ENCODE data around the gene SHISA4.

The SHISA4 gene

DNA sequence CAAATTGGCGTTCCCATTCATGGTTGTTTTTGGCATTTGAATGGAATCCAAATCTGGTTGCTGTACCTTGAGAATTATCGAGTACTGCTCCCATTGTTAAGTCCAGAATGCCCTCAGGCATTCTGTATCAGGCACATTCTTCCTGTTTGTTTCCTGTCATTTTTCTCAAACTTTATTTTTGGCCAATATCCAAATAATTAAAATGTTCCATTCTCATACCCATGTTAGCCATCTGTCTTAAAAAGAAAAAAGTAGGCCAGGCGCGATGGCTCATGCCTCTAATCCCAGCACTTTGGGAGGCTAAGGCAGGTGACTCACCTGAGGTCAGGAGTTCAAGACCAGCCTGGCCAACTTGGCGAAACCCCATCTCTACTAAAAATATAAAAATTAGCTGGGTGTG is 29.3 kb upstream of the SHISA4 start:
- Histone ChIP-seq H3K9me3 (ENCODE audit: insufficient read depth, low read length) (no peaks in the 10 kb centered on the region), H3K4me1 (ENCODE audit: insufficient read depth, insufficient read length) (no peaks in the 10 kb centered on the region), H3K36me3 (ENCODE audit: insufficient read depth, insufficient read length, low read length) (peaks cover 93% of the 10 kb centered on the region), H3K4me3 (ENCODE audit: insufficient read length, low read depth) (no peak overlapping the region), H3K9ac (ENCODE audit: insufficient read length, low read depth) (no peak overlapping the region), H3K27me3 (ENCODE audit: insufficient read depth, insufficient read length) (no peaks in the 10 kb centered on the region)
- TF ChIP-seq SUZ12 (IDR thresholded peaks at IDR 0.05; ENCODE audit: extremely low read depth, insufficient read depth, insufficient read length) = no peak
- TF ChIP-seq ZNF274 (IDR thresholded peaks at IDR 0.05; ENCODE audit: low read depth, low read length) = no peak
- TF ChIP-seq YY1 (IDR thresholded peaks at IDR 0.05; ENCODE audit: insufficient read depth, insufficient read length) = no peak
- DNase-seq (ENCODE audit: low read depth, low spot score) = no peak

DNA sequence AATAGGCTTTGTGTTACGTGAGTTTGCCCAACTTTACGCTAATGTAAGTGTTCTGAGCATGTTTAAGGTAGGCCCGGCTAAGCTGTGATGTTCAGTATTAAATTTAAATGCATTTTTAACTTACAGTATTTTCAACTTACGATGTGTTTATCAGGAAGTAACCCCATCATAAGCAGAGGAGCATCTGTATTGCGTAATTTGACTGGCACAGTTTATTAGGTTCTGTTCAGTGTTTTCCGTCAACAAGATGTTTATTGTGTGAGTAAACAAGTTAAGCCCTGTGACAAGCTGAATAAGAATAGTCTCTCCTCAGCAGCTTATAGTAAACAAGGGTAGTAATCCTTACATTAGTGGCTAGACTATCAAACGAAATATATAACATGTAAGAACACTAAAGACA is 27.2 kb upstream of the SHISA4 start:
- no peak for TF ChIP-seq SUZ12 (IDR thresholded peaks at IDR 0.05; ENCODE audit: extremely low read depth, insufficient read depth, insufficient read length)
- TF ChIP-seq ZNF274 (IDR thresholded peaks at IDR 0.05; ENCODE audit: low read depth, low read length) = no peak
- no peak for TF ChIP-seq YY1 (IDR thresholded peaks at IDR 0.05; ENCODE audit: insufficient read depth, insufficient read length)

DNA sequence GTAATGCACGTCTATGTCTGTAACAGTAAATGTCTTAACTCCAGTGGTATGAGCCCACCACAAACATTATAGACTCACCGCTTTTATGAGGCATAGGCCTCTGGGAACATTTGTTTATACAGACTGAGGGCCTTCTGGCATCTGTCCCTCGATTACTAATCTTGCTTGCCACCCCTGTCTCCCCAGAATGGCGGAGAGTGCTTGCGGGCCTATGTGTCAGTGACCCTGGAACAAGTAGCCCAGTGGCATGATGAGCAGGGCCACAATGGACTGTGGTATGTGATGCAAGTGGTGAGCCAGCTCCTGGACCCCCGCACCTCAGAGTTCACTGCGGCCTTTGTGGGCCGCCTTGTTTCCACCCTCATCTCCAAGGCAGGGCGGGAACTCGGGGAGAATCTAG is 18.3 kb upstream of the SHISA4 start:
- Histone ChIP-seq H3K9ac (ENCODE audit: insufficient read length, low read depth) (no peak overlapping the region), H3K4me1 (ENCODE audit: insufficient read depth, insufficient read length) (no peaks in the 10 kb centered on the region), H3K4me3 (ENCODE audit: insufficient read length, low read depth) (no peak overlapping the region), H3K27me3 (ENCODE audit: insufficient read depth, insufficient read length) (no peaks in the 10 kb centered on the region), H3K36me3 (ENCODE audit: insufficient read depth, insufficient read length, low read length) (peaks cover 96% of the 10 kb centered on the region), H3K9me3 (ENCODE audit: insufficient read depth, low read length) (no peaks in the 10 kb centered on the region)
- DNase-seq (ENCODE audit: low read depth, low spot score) = no peak
- TF ChIP-seq ZNF274 (IDR thresholded peaks at IDR 0.05; ENCODE audit: low read depth, low read length) = no peak
- TF ChIP-seq YY1 (IDR thresholded peaks at IDR 0.05; ENCODE audit: insufficient read depth, insufficient read length) = no peak
- no peak for TF ChIP-seq SUZ12 (IDR thresholded peaks at IDR 0.05; ENCODE audit: extremely low read depth, insufficient read depth, insufficient read length)

More for the DNA sequence above, 27.2 kb upstream of the SHISA4 start:
- H3K4me1 ChIP-seq (ENCODE audit: insufficient read depth, insufficient read length) = no peaks in the 10 kb centered on the region
- no peak overlapping the region for H3K9ac ChIP-seq (ENCODE audit: insufficient read length, low read depth)
- no peaks in the 10 kb centered on the region for H3K27me3 ChIP-seq (ENCODE audit: insufficient read depth, insufficient read length)
- no peak for DNase-seq (ENCODE audit: low read depth, low spot score)
- no peaks in the 10 kb centered on the region for H3K9me3 ChIP-seq (ENCODE audit: insufficient read depth, low read length)
- no peak overlapping the region for H3K4me3 ChIP-seq (ENCODE audit: insufficient read length, low read depth)
- H3K36me3 ChIP-seq (ENCODE audit: insufficient read depth, insufficient read length, low read length) = peaks cover 93% of the 10 kb centered on the region

DNA sequence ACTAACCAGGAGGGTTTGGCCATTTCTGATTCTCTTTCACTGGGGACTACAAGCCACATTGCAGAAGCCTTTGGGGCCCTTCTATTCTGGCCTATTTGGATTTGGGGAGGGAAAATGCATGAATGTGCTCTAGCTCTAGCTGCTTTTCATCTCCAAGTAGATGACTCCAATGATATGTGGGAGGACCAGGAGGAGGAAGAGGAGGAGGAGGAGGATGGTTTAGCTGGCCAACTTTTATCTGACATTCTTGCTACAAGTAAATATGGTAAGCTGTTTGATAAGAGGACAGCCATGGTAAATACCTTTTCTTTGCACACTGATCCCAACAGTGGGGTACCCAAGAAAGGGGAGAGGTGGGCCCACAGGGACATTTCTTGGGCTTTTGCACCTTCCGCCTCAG is 14.0 kb upstream of the SHISA4 start:
- H3K9ac ChIP-seq (ENCODE audit: insufficient read length, low read depth) = no peak overlapping the region
- H3K27me3 ChIP-seq (ENCODE audit: insufficient read depth, insufficient read length) = no peaks in the 10 kb centered on the region
- TF ChIP-seq ZNF274 (IDR thresholded peaks at IDR 0.05; ENCODE audit: low read depth, low read length) = no peak
- TF ChIP-seq YY1 (IDR thresholded peaks at IDR 0.05; ENCODE audit: insufficient read depth, insufficient read length) = no peak
- TF ChIP-seq SUZ12 (IDR thresholded peaks at IDR 0.05; ENCODE audit: extremely low read depth, insufficient read depth, insufficient read length) = no peak
- DNase-seq (ENCODE audit: low read depth, low spot score) = no peak
- H3K4me1 ChIP-seq (ENCODE audit: insufficient read depth, insufficient read length) = no peaks in the 10 kb centered on the region
- no peak overlapping the region for H3K4me3 ChIP-seq (ENCODE audit: insufficient read length, low read depth)
- H3K9me3 ChIP-seq (ENCODE audit: insufficient read depth, low read length) = no peaks in the 10 kb centered on the region
- peaks cover 95% of the 10 kb centered on the region for H3K36me3 ChIP-seq (ENCODE audit: insufficient read depth, insufficient read length, low read length)

DNA sequence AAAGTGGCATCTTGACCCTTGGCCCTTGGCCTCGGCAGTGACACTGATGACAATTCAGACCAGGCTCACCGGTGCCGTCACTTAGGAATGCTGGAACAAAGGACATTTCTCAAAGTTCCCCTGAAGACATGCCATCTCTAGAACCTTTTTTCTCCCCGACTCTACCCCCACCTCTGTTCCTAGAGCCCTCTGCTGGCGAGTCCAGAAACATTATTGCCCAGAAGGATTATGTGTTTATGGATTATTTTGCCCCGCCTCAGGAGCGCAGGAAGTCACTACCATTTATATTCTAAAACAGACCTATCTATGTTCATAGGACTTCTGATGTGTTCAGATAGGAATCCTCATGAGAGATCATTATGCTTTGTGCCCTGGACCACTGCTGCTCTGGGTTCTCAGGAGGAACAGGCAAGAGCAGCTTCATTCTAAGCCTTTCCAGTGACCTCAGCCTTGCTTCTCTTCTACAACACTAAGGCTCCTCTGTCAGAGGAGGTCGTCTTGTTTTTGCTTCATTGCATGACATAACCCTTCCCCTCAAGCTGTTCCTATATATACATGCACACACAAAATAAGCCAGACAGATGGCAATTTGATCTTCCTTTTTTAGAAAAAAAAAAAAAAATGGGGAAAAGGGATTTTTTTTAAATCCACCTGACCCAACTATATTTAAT is 12.4 kb upstream of the SHISA4 start:
- no peaks in the 10 kb centered on the region for H3K9me3 ChIP-seq (ENCODE audit: insufficient read depth, low read length)
- DNase-seq (ENCODE audit: low read depth, low spot score) = no peak
- H3K4me1 ChIP-seq (ENCODE audit: insufficient read depth, insufficient read length) = peaks cover 4% of the 10 kb centered on the region
- no peak overlapping the region for H3K4me3 ChIP-seq (ENCODE audit: insufficient read length, low read depth)
- no peak overlapping the region for H3K9ac ChIP-seq (ENCODE audit: insufficient read length, low read depth)
- H3K36me3 ChIP-seq (ENCODE audit: insufficient read depth, insufficient read length, low read length) = peaks cover 85% of the 10 kb centered on the region
- H3K27me3 ChIP-seq (ENCODE audit: insufficient read depth, insufficient read length) = no peaks in the 10 kb centered on the region
- no peak for TF ChIP-seq SUZ12 (IDR thresholded peaks at IDR 0.05; ENCODE audit: extremely low read depth, insufficient read depth, insufficient read length)
- TF ChIP-seq YY1 (IDR thresholded peaks at IDR 0.05; ENCODE audit: insufficient read depth, insufficient read length) = no peak
- TF ChIP-seq ZNF274 (IDR thresholded peaks at IDR 0.05; ENCODE audit: low read depth, low read length) = no peak

DNA sequence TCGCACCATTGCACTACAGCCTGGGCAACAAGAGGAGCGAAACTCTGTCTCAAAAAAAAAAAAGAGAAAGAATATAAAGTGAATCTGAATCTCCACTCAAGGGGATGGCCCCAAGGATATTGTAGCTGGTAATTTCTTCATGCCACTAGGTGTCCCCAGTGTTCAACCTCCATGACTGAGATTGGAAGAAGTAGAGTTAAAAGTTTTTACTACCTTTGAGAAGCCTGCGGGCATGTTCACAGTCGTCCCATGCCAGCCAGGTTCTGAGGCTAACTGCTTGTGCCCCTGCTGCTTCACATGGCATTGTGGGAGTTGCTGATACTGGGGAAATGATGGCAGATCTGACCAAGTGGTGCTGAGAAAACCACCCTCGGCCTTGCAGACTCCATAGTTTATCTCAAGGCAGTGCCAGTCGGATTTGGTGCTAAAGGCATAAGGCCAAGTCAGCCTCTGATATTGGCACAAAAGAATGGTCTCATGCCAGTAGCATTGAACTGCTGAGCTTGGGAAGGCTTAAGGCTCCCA is 10.8 kb upstream of the SHISA4 start:
- no peaks in the 10 kb centered on the region for H3K9me3 ChIP-seq (ENCODE audit: insufficient read depth, low read length)
- no peak overlapping the region for H3K9ac ChIP-seq (ENCODE audit: insufficient read length, low read depth)
- peaks cover 68% of the 10 kb centered on the region for H3K36me3 ChIP-seq (ENCODE audit: insufficient read depth, insufficient read length, low read length)
- TF ChIP-seq ZNF274 (IDR thresholded peaks at IDR 0.05; ENCODE audit: low read depth, low read length) (no peak), SUZ12 (IDR thresholded peaks at IDR 0.05; ENCODE audit: extremely low read depth, insufficient read depth, insufficient read length) (no peak), YY1 (IDR thresholded peaks at IDR 0.05; ENCODE audit: insufficient read depth, insufficient read length) (no peak)
- H3K27me3 ChIP-seq (ENCODE audit: insufficient read depth, insufficient read length) = no peaks in the 10 kb centered on the region
- H3K4me1 ChIP-seq (ENCODE audit: insufficient read depth, insufficient read length) = peaks cover 10% of the 10 kb centered on the region
- no peak overlapping the region for H3K4me3 ChIP-seq (ENCODE audit: insufficient read length, low read depth)
- DNase-seq (ENCODE audit: low read depth, low spot score) = no peak

DNA sequence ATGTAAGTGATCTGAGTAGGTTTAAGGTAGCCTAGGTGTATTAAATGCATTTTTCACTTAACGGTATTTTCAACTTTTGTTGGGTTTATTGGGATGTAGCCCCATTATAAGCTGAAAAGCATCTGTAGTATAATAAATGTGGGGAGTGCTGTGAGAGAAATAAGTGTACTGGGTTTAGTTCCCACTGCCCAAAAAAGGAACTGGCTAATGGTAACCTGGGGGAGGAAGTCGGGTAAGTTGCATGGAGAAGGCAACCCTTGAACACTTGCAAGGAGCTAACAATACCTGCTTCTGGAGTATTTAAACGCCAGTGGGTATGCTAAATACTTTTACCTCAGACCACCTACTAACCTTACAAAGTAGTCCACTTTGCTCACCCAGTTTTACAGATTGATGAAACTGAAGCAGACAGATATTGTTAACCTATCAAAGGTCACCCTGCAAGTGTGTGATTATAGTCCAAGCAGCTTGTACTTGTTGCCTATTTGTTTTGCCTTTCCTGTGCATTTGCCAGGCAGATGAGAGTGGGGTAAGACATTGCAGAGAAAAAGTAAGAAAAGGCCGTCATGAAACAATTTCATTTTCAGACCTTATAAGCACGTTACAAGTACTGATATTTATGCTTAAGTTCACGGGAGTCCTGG is 7.6 kb upstream of the SHISA4 start:
- Histone ChIP-seq H3K4me1 (ENCODE audit: insufficient read depth, insufficient read length) (peaks cover 14% of the 10 kb centered on the region), H3K4me3 (ENCODE audit: insufficient read length, low read depth) (no peak overlapping the region), H3K9ac (ENCODE audit: insufficient read length, low read depth) (no peak overlapping the region), H3K36me3 (ENCODE audit: insufficient read depth, insufficient read length, low read length) (peaks cover 40% of the 10 kb centered on the region), H3K9me3 (ENCODE audit: insufficient read depth, low read length) (no peaks in the 10 kb centered on the region), H3K27me3 (ENCODE audit: insufficient read depth, insufficient read length) (no peaks in the 10 kb centered on the region)
- no peak for DNase-seq (ENCODE audit: low read depth, low spot score)
- no peak for TF ChIP-seq YY1 (IDR thresholded peaks at IDR 0.05; ENCODE audit: insufficient read depth, insufficient read length)
- no peak for TF ChIP-seq SUZ12 (IDR thresholded peaks at IDR 0.05; ENCODE audit: extremely low read depth, insufficient read depth, insufficient read length)
- no peak for TF ChIP-seq ZNF274 (IDR thresholded peaks at IDR 0.05; ENCODE audit: low read depth, low read length)

All from NT2/D1 (cell line).